NT2/D1 (cell line): ENCODE results near the gene GRK5.

Source experiments
- DNase-seq: peaks from one replicate; pipeline ENCODE4 v3.0.0-alpha.2; 2011; ENCODE audit warnings: low read depth, low spot score
- H3K27me3 ChIP-seq: 2 replicates; pipeline ENCODE4 v1.6.0; 2011; ENCODE audit warnings: mild to moderate bottlenecking; ENCODE audit not compliant: insufficient read length, insufficient read depth
- H3K36me3 ChIP-seq: 2 replicates; pipeline ENCODE4 v1.6.1; 2011; ENCODE audit warnings: mild to moderate bottlenecking, low read length, mixed read lengths; ENCODE audit not compliant: insufficient read depth, insufficient read length
- H3K4me1 ChIP-seq: 2 replicates; pipeline ENCODE4 v1.5.1; 2011; ENCODE audit not compliant: insufficient read depth, insufficient read length
- H3K4me3 ChIP-seq: 2 replicates; pipeline ENCODE4 v1.5.1; 2011; ENCODE audit warnings: low read depth; ENCODE audit not compliant: insufficient read length
- H3K9ac ChIP-seq: 2 replicates; pipeline ENCODE4 v1.6.0; 2011; ENCODE audit warnings: low read depth; ENCODE audit not compliant: insufficient read length
- H3K9me3 ChIP-seq: 2 replicates; pipeline ENCODE4 v1.5.1; 2011; ENCODE audit warnings: mild to moderate bottlenecking, low read length; ENCODE audit not compliant: insufficient read depth
- SUZ12 ChIP-seq: IDR thresholded peaks from 2 replicates; pipeline ENCODE4 v1.6.1; 2011; ENCODE audit not compliant: insufficient read length, insufficient read depth; ENCODE audit errors: extremely low read depth
- YY1 ChIP-seq: IDR thresholded peaks from 2 replicates; pipeline ENCODE4 v1.6.1; 2011; ENCODE audit not compliant: insufficient read length, insufficient read depth
- ZNF274 ChIP-seq: IDR thresholded peaks from 2 replicates; pipeline ENCODE4 v1.6.1; 2011; ENCODE audit warnings: mild to moderate bottlenecking, low read depth, low read length

GRK5 gene

DNA sequence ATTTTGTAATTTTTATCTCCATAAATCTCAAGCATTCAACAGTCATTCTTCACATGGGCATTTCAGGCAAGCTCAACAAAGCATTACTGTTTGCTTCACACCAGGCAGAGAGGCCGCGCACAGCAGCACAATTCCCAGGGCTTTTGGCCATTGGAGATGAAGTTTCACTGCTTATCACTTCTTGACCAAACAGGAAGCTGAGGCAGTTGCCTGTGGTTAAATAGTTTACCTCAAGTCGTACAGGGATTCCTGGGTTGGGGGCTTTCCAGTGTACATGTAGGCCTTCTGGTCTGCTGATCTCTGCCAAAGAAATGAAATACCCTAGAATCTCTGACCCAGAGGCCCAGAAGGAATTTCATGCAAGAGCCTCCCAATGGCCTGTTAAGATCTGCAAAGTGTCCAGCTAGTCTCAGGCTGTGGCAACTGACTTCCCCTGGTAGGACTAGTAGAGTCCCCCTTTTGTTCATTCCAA lies 17.5 kb upstream of the GRK5 start:
- H3K9me3 ChIP-seq: no peaks in the 10 kb centered on the region
- TF ChIP-seq YY1: no peak
- no peak for TF ChIP-seq ZNF274
- TF ChIP-seq SUZ12: no peak
- DNase-seq: no peak
- H3K36me3 ChIP-seq: no peaks in the 10 kb centered on the region
- no peaks in the 10 kb centered on the region for H3K4me1 ChIP-seq
- H3K9ac ChIP-seq: no peak overlapping the region
- no peaks in the 10 kb centered on the region for H3K27me3 ChIP-seq
- no peak overlapping the region for H3K4me3 ChIP-seq

DNA sequence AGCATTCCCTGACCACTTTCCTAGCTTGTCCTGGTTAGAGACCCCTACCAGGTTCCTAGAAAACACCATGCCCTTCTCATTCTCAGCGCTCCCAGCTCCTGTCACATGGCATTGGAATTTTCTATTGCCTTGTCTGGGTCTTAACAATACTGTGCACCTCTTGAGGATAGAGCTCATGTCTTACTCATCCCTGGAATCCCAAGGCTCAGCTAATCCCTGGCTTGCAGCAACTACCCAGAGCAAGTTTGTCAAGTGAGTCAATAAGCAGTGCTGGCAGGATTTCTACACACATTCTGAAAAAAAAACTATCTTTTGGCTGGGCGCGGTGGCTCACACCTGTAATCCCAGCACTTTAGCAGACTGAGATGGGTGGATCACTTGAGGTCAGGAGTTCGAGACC lies 17.0 kb upstream of the GRK5 start:
- Histone ChIP-seq H3K9ac (no peak overlapping the region), H3K9me3 (no peaks in the 10 kb centered on the region), H3K4me3 (no peak overlapping the region), H3K27me3 (no peaks in the 10 kb centered on the region), H3K36me3 (no peaks in the 10 kb centered on the region), H3K4me1 (no peaks in the 10 kb centered on the region)
- TF ChIP-seq SUZ12 (no peak), ZNF274 (no peak), YY1 (no peak)
- DNase-seq: no peak

DNA sequence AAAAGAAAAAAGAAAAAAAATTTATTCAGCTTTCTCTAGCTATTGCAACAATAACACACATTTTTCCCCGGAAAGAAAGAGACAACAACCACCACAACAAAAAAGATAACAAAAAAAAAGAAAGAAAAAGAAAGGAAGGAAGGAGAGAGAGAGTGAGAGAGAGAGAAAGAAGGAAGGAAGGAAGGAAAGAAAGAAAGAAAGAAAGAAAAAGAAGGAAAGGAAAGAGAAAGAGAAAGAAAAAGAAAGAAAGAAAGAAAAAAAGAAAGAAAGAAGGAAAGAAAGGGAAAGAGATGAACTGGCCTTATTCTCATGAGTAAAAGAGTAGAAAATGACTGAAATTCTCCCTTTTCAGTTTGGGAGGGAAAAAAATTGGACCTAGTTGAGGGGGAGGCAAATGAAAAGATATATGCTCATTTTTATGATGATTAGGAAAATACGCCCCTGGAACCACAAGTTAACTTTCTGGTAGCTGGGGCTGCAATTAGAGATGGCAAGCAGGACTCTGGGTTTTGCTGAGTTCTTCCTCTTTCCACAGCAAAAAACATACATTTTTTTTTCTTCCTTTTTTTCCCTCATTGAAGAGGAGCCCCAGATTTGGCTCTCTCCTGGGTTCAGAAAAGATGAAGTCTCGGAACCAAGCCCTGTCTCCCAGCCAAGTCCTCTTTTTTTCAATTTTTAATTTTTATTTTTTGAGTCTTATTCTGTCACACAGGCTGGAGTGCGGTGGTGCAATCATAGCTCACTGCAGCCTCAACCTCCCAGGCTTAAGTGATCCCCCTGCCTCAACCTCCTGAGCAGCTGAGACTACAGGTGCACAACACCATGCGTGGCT lies 16.2 kb upstream of the GRK5 start:
- TF ChIP-seq YY1 (no peak), ZNF274 (no peak), SUZ12 (no peak)
- Histone ChIP-seq H3K9ac (no peak overlapping the region), H3K4me1 (no peaks in the 10 kb centered on the region), H3K4me3 (no peak overlapping the region), H3K27me3 (no peaks in the 10 kb centered on the region), H3K9me3 (no peaks in the 10 kb centered on the region), H3K36me3 (no peaks in the 10 kb centered on the region)
- no peak for DNase-seq

DNA sequence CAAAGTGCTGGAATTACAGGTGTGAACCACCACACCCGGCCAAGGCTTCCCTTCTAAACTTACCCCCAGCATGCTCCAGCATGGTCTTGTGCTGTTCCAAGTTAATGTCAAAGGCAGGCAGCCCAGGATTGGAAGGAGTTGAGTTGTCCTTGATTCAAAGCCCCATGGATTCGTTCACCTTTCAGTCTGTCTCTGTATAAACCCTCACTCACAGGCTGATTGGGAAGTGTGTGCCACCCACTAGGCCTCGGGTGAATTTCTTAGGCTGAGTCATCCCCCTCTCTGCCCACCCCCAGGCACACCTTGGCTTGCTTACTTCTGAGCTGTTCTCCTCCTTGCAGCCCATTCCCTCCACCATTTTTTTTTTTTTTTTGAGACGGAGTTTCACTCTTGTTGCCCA lies 15.5 kb upstream of the GRK5 start:
- H3K4me3 ChIP-seq: no peak overlapping the region
- H3K9ac ChIP-seq: no peak overlapping the region
- no peak for TF ChIP-seq SUZ12
- no peak for TF ChIP-seq YY1
- no peak for TF ChIP-seq ZNF274
- H3K4me1 ChIP-seq: no peaks in the 10 kb centered on the region
- DNase-seq: no peak
- H3K9me3 ChIP-seq: no peaks in the 10 kb centered on the region
- H3K36me3 ChIP-seq: no peaks in the 10 kb centered on the region
- H3K27me3 ChIP-seq: no peaks in the 10 kb centered on the region

DNA sequence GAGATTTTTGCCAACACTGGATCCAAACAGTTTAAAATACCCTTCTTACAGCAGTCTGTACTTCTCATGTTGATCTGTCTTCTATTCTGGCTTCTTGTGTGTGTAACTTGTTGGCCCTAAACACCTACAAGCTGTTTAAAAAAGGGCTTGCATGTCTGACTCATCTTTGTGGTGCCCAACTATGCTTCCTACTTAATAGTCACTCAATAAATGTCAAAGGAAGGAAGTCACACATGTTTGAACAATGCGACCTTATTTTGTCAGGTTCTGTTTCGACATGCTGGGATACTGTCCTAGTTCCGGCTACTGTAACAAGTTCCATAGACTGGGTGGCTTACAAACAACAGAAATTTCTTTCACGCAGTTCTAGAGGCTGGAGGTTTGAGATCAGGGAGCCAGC lies 9.4 kb upstream of the GRK5 start:
- H3K9ac ChIP-seq: no peak overlapping the region
- H3K27me3 ChIP-seq: peaks cover 3% of the 10 kb centered on the region
- no peaks in the 10 kb centered on the region for H3K4me1 ChIP-seq
- H3K36me3 ChIP-seq: no peaks in the 10 kb centered on the region
- TF ChIP-seq YY1 (no peak), ZNF274 (no peak), SUZ12 (no peak)
- H3K4me3 ChIP-seq: no peak overlapping the region
- DNase-seq: no peak
- no peaks in the 10 kb centered on the region for H3K9me3 ChIP-seq

DNA sequence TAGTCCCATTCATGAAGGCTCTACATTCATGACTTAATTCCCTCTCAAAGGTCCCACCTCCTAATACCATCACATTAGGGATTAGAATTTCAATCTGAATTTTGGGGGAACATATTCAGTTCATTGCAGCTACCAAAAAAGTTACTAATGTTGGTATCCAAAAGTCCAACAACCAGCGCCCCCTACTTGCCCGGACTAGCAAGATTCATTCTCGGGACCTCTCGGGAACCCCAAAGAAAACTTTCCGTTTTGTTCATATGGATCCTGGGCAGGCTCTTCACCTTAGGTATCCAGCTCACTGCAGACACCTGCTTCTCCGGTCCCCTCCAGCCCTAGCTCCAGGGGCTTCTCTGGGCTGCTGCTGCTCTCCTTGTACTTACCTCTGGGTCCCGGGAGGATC lies 8.9 kb upstream of the GRK5 start:
- Histone ChIP-seq H3K4me1 (no peaks in the 10 kb centered on the region), H3K9me3 (no peaks in the 10 kb centered on the region), H3K27me3 (peaks cover 3% of the 10 kb centered on the region), H3K36me3 (no peaks in the 10 kb centered on the region), H3K9ac (no peak overlapping the region), H3K4me3 (no peak overlapping the region)
- TF ChIP-seq YY1 (no peak), ZNF274 (no peak), SUZ12 (no peak)
- DNase-seq: no peak

DNA sequence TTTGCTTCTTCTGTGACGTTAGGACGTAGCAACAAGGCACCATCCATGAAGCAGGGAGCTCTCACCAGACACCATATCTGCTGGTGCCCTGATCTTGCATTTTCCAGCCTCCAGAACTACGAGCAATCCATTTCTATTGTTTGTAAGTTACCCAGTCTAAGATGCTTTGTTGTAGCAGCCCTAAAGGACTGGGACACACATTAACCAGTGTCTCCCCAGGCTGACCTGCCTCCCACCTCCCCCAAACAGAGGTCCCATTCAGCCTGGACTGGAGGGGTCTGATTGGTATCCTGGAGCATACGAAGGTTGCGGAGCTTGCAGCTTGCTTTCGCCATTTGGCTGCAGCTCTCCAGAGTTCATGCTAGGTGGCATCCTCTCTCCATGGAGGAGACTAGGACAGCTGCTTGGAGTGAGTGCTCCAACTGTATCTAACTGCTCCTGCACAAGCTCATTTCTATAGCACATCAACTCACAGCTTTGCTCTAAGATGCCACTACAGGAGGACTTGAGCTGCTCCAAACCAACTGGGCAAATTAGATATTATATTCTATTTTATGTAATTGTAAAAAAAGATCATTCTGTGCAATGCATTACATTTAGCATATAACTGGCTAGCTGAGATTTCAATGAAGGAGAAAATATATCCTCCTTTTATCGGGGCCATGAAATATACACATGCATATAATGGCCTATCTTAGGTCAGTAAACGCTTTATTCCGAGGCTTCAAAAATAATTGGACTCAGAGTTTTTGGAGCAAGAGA lies 8.0 kb upstream of the GRK5 start:
- Histone ChIP-seq H3K9ac (peak overlapping the region; percentile 17), H3K9me3 (no peaks in the 10 kb centered on the region), H3K4me3 (no peak overlapping the region), H3K36me3 (no peaks in the 10 kb centered on the region), H3K27me3 (peaks cover 3% of the 10 kb centered on the region), H3K4me1 (no peaks in the 10 kb centered on the region)
- TF ChIP-seq SUZ12: no peak
- TF ChIP-seq ZNF274: no peak
- TF ChIP-seq YY1: no peak
- DNase-seq: no peak
